ENCODE measurements around the gene FAM151B.

GRCh38 chr5:80516826-80517225 is 28.9 kb downstream of the FAM151B start:
- TF ChIP-seq CTCF (IDR thresholded peaks at IDR 0.05) = no peak
- TF ChIP-seq ZFX (IDR thresholded peaks at IDR 0.05; ENCODE audit: borderline replicate concordance) = no peak

All from 22Rv1 (cell line).